ENCODE measurements around the gene PLA2R1. TPM values are rescaled to one million over a fixed set of nuclear protein-coding genes. Genes with fewer than 3 reads are reported as not detected.

PLA2R1 gene
- total RNA-seq, 1 experiment from 2014 or later, result 3.4 TPM

GRCh38 chr2:160109939-160110673 lies 47.7 kb upstream of the PLA2R1 start:
- Histone ChIP-seq H3K4me1 (ENCODE audit: insufficient read depth, low read length) (peaks cover 7% of the 10 kb centered on the region; the same call in 1 of the 2 replicates), H3K4me3 (ENCODE audit: low read length) (no peak overlapping the region), H3K27me3 (ENCODE audit: low read length) (no peaks in the 10 kb centered on the region), H3K9me2 (replicated peaks; ENCODE audit: low read length) (no peaks in the 10 kb centered on the region), H3K9ac (ENCODE audit: low read length) (no peak overlapping the region), H3K79me2 (ENCODE audit: low read length) (no peaks in the 10 kb centered on the region), H3K9me3 (ENCODE audit: low read length) (no peaks in the 10 kb centered on the region), H3F3A (ENCODE audit: low read length, unreplicated experiment) (no peaks in the 10 kb centered on the region), H3K36me3 (ENCODE audit: low read depth, low read length) (no peaks in the 10 kb centered on the region), H3K4me2 (ENCODE audit: low read length) (no peak overlapping the region), H4K20me1 (ENCODE audit: low read length) (no peaks in the 10 kb centered on the region), H2AFZ (ENCODE audit: low read length) (no peak overlapping the region), H3K27ac (ENCODE audit: low read length) (no peak overlapping the region)
- no TSS peak for BruUV-seq (replicated peaks)
- intact Hi-C loops (cut with micrococcal nuclease), result loop anchor here (1.0 to 5.0 kb wide), 6 partner anchors 95 to 884 kb away; no protein-coding TSS in a partner anchor
- ChIA-PET POLR2A (ENCODE audit: unreplicated experiment) (interaction anchor here (0.6 kb wide), 1 partner anchor 846 kb away, joined by 3 read pairs; no protein-coding TSS in a partner anchor), CTCF (interaction anchor here (0.6 to 1.5 kb wide), 7 partner anchors 14 to 894 kb away, joined by 3 to 10 read pairs (median 6); no protein-coding TSS in a partner anchor)
- peak; percentile 91 for TF ChIP-seq CTCF (conservative IDR thresholded peaks at IDR 0.05; ENCODE audit: low read depth, low read length)
- TF ChIP-seq EZH2 (IDR thresholded peaks at IDR 0.05; ENCODE audit: low read length, unreplicated experiment), result no peak
- DNase-seq (peak; percentile 86), ATAC-seq (peak; percentile 92)

GRCh38 chr2:160109243-160109642 lies 46.8 kb upstream of the PLA2R1 start:
- peaks cover 7% of the 10 kb centered on the region; the same call in 1 of the 2 replicates for H3K4me1 ChIP-seq (ENCODE audit: insufficient read depth, low read length)
- no peak for ATAC-seq
- H3K9me2 ChIP-seq (replicated peaks; ENCODE audit: low read length), result no peaks in the 10 kb centered on the region
- no TSS peak for BruUV-seq (replicated peaks)
- no peak overlapping the region for H3K4me3 ChIP-seq (ENCODE audit: low read length)
- H3K9ac ChIP-seq (ENCODE audit: low read length), result no peak overlapping the region
- no peaks in the 10 kb centered on the region for H3K79me2 ChIP-seq (ENCODE audit: low read length)
- no peaks in the 10 kb centered on the region for H3K27me3 ChIP-seq (ENCODE audit: low read length)
- no peaks in the 10 kb centered on the region for H3F3A ChIP-seq (ENCODE audit: low read length, unreplicated experiment)
- no peak overlapping the region for H3K4me2 ChIP-seq (ENCODE audit: low read length)
- intact Hi-C loops (cut with micrococcal nuclease), result no loop called here
- H2AFZ ChIP-seq (ENCODE audit: low read length), result no peak overlapping the region
- CTCF ChIA-PET, result interaction anchor here (0.7 to 1.5 kb wide), 2 partner anchors 105 to 323 kb away, joined by 3 to 4 read pairs; no protein-coding TSS in a partner anchor
- no peak for DNase-seq
- H3K36me3 ChIP-seq (ENCODE audit: low read depth, low read length), result no peaks in the 10 kb centered on the region
- TF ChIP-seq EZH2 (IDR thresholded peaks at IDR 0.05; ENCODE audit: low read length, unreplicated experiment) (no peak), EZH2phosphoT487 (IDR thresholded peaks at IDR 0.05; ENCODE audit: borderline replicate concordance, low read length) (no peak), CTCF (conservative IDR thresholded peaks at IDR 0.05; ENCODE audit: low read depth, low read length) (no peak)
- no peaks in the 10 kb centered on the region for H3K9me3 ChIP-seq (ENCODE audit: low read length)
- no peaks in the 10 kb centered on the region for H4K20me1 ChIP-seq (ENCODE audit: low read length)
- H3K27ac ChIP-seq (ENCODE audit: low read length), result no peak overlapping the region
- POLR2A ChIA-PET (ENCODE audit: unreplicated experiment), result no interaction called here

- DNase-seq, result no peak
- Histone ChIP-seq H3K27ac (ENCODE audit: low read length) (no peak overlapping the region), H3K4me2 (ENCODE audit: low read length) (no peak overlapping the region), H3K27me3 (ENCODE audit: low read length) (no peaks in the 10 kb centered on the region), H2AFZ (ENCODE audit: low read length) (no peak overlapping the region), H3K9me3 (ENCODE audit: low read length) (no peaks in the 10 kb centered on the region), H3F3A (ENCODE audit: low read length, unreplicated experiment) (no peaks in the 10 kb centered on the region), H4K20me1 (ENCODE audit: low read length) (no peaks in the 10 kb centered on the region), H3K4me1 (ENCODE audit: insufficient read depth, low read length) (peaks cover 7% of the 10 kb centered on the region; the same call in 1 of the 2 replicates), H3K79me2 (ENCODE audit: low read length) (no peaks in the 10 kb centered on the region), H3K36me3 (ENCODE audit: low read depth, low read length) (no peaks in the 10 kb centered on the region), H3K9me2 (replicated peaks; ENCODE audit: low read length) (no peaks in the 10 kb centered on the region), H3K4me3 (ENCODE audit: low read length) (no peak overlapping the region), H3K9ac (ENCODE audit: low read length) (no peak overlapping the region)
- no TSS peak for BruUV-seq (replicated peaks)
- no peak for TF ChIP-seq CTCF (conservative IDR thresholded peaks at IDR 0.05; ENCODE audit: low read depth, low read length)
- TF ChIP-seq EZH2phosphoT487 (IDR thresholded peaks at IDR 0.05; ENCODE audit: borderline replicate concordance, low read length), result no peak
- POLR2A ChIA-PET (ENCODE audit: unreplicated experiment), result no interaction called here
- no peak for ATAC-seq
- CTCF ChIA-PET, result interaction anchor here (0.7 kb wide), 1 partner anchor 324 kb away, joined by 4 read pairs; no protein-coding TSS in a partner anchor
- intact Hi-C loops (cut with micrococcal nuclease), result no loop called here
These were observed 46.2 kb upstream of the PLA2R1 start for GRCh38 chr2:160108646-160109045.

Data from PC-3 (cell line).